Measurements from ENCODE around the gene RIF1. TPM values are rescaled to one million over a fixed set of nuclear protein-coding genes. Genes with fewer than 3 reads are reported as not detected.

RIF1 gene
- total and polyA plus RNA-seq, 2 donors from 2014 or later: 2.4 to 36.8 TPM

DNA sequence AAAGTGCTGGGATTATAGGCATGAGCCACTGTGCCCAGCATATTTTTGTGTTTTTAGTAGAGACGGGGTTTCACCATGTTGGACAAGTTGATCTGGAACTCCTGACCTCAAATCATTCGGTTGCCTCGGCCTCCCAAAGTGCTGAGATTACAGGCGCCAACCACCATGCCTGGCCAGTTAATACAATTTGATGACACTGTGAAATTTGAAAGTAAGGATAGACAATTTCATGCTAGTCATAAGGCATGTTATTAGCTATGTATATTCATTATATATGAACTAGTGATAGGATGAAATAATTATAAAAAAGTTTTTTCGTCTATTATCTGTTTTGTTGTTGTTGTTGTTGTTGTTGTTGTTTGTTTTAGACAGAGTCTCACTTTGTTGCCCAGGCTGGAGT lies 8.6 kb upstream of the RIF1 start:
- no peaks in the 10 kb centered on the region for H3K4me1 ChIP-seq (ENCODE audit: control insufficient read depth in 2 of 3, insufficient read depth in 2 of 3, low read depth in 1 of 3, low read length in 3 of 3)
- no peaks in the 10 kb centered on the region for H3K9me3 ChIP-seq (ENCODE audit: control insufficient read depth in 2 of 3, insufficient read depth in 1 of 3, low read length in 3 of 3)
- FAIRE-seq (no peak), DNase-seq (no peak)
- no peak overlapping the region for H3K27ac ChIP-seq (ENCODE audit: low read depth in 2 of 2, low read length in 2 of 2)
- intact Hi-C loops (cut with DNase I): no loop called here
- H3K9ac ChIP-seq (ENCODE audit: low read length in 3 of 3): no peak overlapping the region
- H3K4me3 ChIP-seq (ENCODE audit: low read length in 3 of 3): no peak overlapping the region
- H3K27me3 ChIP-seq (ENCODE audit: control insufficient read depth, insufficient read depth, low read length): no peaks in the 10 kb centered on the region
- TF ChIP-seq, protein P1, sequence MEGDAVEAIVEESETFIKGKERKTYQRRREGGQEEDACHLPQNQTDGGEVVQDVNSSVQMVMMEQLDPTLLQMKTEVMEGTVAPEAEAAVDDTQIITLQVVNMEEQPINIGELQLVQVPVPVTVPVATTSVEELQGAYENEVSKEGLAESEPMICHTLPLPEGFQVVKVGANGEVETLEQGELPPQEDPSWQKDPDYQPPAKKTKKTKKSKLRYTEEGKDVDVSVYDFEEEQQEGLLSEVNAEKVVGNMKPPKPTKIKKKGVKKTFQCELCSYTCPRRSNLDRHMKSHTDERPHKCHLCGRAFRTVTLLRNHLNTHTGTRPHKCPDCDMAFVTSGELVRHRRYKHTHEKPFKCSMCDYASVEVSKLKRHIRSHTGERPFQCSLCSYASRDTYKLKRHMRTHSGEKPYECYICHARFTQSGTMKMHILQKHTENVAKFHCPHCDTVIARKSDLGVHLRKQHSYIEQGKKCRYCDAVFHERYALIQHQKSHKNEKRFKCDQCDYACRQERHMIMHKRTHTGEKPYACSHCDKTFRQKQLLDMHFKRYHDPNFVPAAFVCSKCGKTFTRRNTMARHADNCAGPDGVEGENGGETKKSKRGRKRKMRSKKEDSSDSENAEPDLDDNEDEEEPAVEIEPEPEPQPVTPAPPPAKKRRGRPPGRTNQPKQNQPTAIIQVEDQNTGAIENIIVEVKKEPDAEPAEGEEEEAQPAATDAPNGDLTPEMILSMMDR (IDR thresholded peaks at IDR 0.05; ENCODE audit: borderline replicate concordance, extremely low read depth, insufficient read depth): no peak
- no peaks in the 10 kb centered on the region for H3K36me3 ChIP-seq (ENCODE audit: control insufficient read depth in 2 of 3, insufficient read depth in 3 of 3, low read length in 3 of 3)

DNA sequence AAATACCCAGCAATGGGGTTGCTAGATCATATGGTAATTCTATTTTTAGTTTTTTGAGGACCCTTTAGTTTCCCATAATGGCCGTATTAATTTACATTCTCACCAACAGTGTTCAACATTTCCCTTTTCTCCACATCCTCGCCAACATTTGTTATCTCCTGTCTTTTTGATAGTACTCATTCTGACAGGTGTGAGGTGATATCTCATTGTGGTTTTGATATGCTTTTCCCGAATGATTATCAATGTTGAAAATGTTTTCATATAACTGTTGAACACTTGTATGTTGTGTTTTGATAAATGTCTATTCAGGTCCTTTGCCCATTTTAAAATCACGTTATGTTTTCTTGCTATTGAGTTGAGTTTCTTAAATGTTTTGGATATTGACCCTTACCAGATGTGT lies 5.8 kb upstream of the RIF1 start:
- H3K36me3 ChIP-seq (ENCODE audit: control insufficient read depth in 2 of 3, insufficient read depth in 3 of 3, low read length in 3 of 3): no peaks in the 10 kb centered on the region
- no peak overlapping the region for H3K27ac ChIP-seq (ENCODE audit: low read depth in 2 of 2, low read length in 2 of 2)
- DNase-seq (no peak), FAIRE-seq (no peak)
- no peak overlapping the region for H3K4me3 ChIP-seq (ENCODE audit: low read length in 3 of 3)
- H3K4me1 ChIP-seq (ENCODE audit: control insufficient read depth in 2 of 3, insufficient read depth in 2 of 3, low read depth in 1 of 3, low read length in 3 of 3): no peaks in the 10 kb centered on the region
- H3K9me3 ChIP-seq (ENCODE audit: control insufficient read depth in 2 of 3, insufficient read depth in 1 of 3, low read length in 3 of 3): no peaks in the 10 kb centered on the region
- no peaks in the 10 kb centered on the region for H3K27me3 ChIP-seq (ENCODE audit: control insufficient read depth, insufficient read depth, low read length)
- TF ChIP-seq, protein P1 (IDR thresholded peaks at IDR 0.05; ENCODE audit: borderline replicate concordance, extremely low read depth, insufficient read depth): no peak
- H3K9ac ChIP-seq (ENCODE audit: low read length in 3 of 3): no peak overlapping the region
- intact Hi-C loops (cut with DNase I): no loop called here

DNA sequence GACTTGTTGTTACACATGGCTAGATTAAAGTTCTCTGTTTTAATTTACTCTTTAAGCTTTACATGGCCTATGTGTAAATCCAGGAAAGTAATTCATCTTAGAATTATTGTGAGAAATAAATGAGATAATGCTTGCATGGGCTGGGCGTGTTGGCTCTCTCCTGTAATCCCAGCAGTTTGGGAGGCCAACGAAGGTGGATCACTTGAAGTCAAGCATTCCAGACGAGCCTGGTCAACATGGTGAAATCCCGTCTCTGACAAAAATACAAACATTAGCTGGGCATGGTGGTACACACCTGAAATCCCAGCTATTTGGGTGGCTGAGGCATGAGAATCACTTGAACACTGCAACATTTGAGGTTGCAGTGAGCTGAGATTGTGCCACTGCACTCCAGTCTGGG lies 4.3 kb upstream of the RIF1 start:
- no peak for FAIRE-seq
- no peak for DNase-seq
- TF ChIP-seq, protein P1 (IDR thresholded peaks at IDR 0.05; ENCODE audit: borderline replicate concordance, extremely low read depth, insufficient read depth): no peak
- H3K36me3 ChIP-seq (ENCODE audit: control insufficient read depth in 2 of 3, insufficient read depth in 3 of 3, low read length in 3 of 3): no peaks in the 10 kb centered on the region
- H3K4me1 ChIP-seq (ENCODE audit: control insufficient read depth in 2 of 3, insufficient read depth in 2 of 3, low read depth in 1 of 3, low read length in 3 of 3): no peaks in the 10 kb centered on the region
- H3K27ac ChIP-seq (ENCODE audit: low read depth in 2 of 2, low read length in 2 of 2): no peak overlapping the region
- H3K9ac ChIP-seq (ENCODE audit: low read length in 3 of 3): no peak overlapping the region
- no peak overlapping the region for H3K4me3 ChIP-seq (ENCODE audit: low read length in 3 of 3)
- intact Hi-C loops (cut with DNase I): no loop called here
- H3K27me3 ChIP-seq (ENCODE audit: control insufficient read depth, insufficient read depth, low read length): no peaks in the 10 kb centered on the region
- H3K9me3 ChIP-seq (ENCODE audit: control insufficient read depth in 2 of 3, insufficient read depth in 1 of 3, low read length in 3 of 3): no peaks in the 10 kb centered on the region

DNA sequence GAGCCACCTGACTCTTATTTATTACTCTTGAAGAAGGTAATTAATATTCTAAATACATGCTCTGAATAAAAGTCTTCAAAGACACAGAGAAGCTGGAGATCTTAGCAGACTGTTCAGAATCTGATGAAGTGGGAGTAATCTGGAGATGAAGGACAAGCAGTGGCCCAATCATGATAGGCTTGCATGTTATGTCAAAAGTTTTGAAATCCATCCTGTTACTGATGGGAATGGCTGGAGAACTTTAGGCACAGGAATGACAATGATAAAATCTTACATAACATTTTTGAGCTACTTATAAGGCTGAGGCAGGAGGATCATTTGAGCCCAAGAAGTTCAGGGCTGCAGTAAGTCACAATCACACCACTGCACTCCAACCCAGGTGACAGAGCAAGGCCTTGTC lies 2.4 kb upstream of the RIF1 start:
- H3K9ac ChIP-seq (ENCODE audit: low read length in 3 of 3): no peak overlapping the region
- no peak overlapping the region for H3K4me3 ChIP-seq (ENCODE audit: low read length in 3 of 3)
- no peaks in the 10 kb centered on the region for H3K27me3 ChIP-seq (ENCODE audit: control insufficient read depth, insufficient read depth, low read length)
- no peaks in the 10 kb centered on the region for H3K9me3 ChIP-seq (ENCODE audit: control insufficient read depth in 2 of 3, insufficient read depth in 1 of 3, low read length in 3 of 3)
- no peaks in the 10 kb centered on the region for H3K36me3 ChIP-seq (ENCODE audit: control insufficient read depth in 2 of 3, insufficient read depth in 3 of 3, low read length in 3 of 3)
- DNase-seq: no peak
- TF ChIP-seq, protein P1 (IDR thresholded peaks at IDR 0.05; ENCODE audit: borderline replicate concordance, extremely low read depth, insufficient read depth): no peak
- no peak for FAIRE-seq
- intact Hi-C loops (cut with DNase I): no loop called here
- H3K4me1 ChIP-seq (ENCODE audit: control insufficient read depth in 2 of 3, insufficient read depth in 2 of 3, low read depth in 1 of 3, low read length in 3 of 3): peaks cover 0 to 5% (median 0%) of the 10 kb centered on the region in 3 donors
- no peak overlapping the region for H3K27ac ChIP-seq (ENCODE audit: low read depth in 2 of 2, low read length in 2 of 2)

Measured in kidney (tissue), 14 donors.